ENCODE data around the gene AGTR1. TPM values are rescaled to one million over a fixed set of nuclear protein-coding genes. Genes with fewer than 3 reads are reported as not detected.
"Not testable (repeated sequence)": the region's sequence is repeated elsewhere in the genome, so short reads cannot be mapped to it uniquely, and the experiment has no call there.

AGTR1 gene
- total RNA-seq, 4 donors from 2014 or later, result 17.1 to 38.5 (median 29.7) TPM

- H3K9me3 ChIP-seq, result peaks cover 0 to 9% (median 0%) of the 10 kb centered on the region in 4 donors
- TF ChIP-seq EP300 (IDR thresholded peaks at IDR 0.05) (no peak), POLR2A (IDR thresholded peaks at IDR 0.05) (no peak)
- TF ChIP-seq, protein P1, sequence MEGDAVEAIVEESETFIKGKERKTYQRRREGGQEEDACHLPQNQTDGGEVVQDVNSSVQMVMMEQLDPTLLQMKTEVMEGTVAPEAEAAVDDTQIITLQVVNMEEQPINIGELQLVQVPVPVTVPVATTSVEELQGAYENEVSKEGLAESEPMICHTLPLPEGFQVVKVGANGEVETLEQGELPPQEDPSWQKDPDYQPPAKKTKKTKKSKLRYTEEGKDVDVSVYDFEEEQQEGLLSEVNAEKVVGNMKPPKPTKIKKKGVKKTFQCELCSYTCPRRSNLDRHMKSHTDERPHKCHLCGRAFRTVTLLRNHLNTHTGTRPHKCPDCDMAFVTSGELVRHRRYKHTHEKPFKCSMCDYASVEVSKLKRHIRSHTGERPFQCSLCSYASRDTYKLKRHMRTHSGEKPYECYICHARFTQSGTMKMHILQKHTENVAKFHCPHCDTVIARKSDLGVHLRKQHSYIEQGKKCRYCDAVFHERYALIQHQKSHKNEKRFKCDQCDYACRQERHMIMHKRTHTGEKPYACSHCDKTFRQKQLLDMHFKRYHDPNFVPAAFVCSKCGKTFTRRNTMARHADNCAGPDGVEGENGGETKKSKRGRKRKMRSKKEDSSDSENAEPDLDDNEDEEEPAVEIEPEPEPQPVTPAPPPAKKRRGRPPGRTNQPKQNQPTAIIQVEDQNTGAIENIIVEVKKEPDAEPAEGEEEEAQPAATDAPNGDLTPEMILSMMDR (IDR thresholded peaks at IDR 0.05), result no peak
- no peak overlapping the region for H3K4me3 ChIP-seq
- H3K27me3 ChIP-seq, result no peaks in the 10 kb centered on the region
- no peaks in the 10 kb centered on the region for H3K4me1 ChIP-seq
- H3K27ac ChIP-seq, result no peak overlapping the region
- WGBS, 2 donors, result 86 to 94% methylated on average over 1 of the region's 1 CpG
- no peaks in the 10 kb centered on the region for H3K36me3 ChIP-seq
- DNase-seq (ENCODE audit: low spot score in 2 of 2), result no peak
Measured at GRCh38 chr3:148763986-148764935, 66.6 kb downstream of the AGTR1 start.

- Histone ChIP-seq H3K27ac (no peak overlapping the region), H3K36me3 (no peaks in the 10 kb centered on the region), H3K9me3 (peaks cover 0 to 17% (median 0%) of the 10 kb centered on the region in 4 donors), H3K4me1 (no peaks in the 10 kb centered on the region), H3K4me3 (no peak overlapping the region), H3K27me3 (no peaks in the 10 kb centered on the region)
- no peak for DNase-seq (ENCODE audit: low spot score in 2 of 2)
- TF ChIP-seq EP300 (IDR thresholded peaks at IDR 0.05) (no peak), POLR2A (IDR thresholded peaks at IDR 0.05) (no peak)
- TF ChIP-seq, protein P1 (IDR thresholded peaks at IDR 0.05), result no peak
- 38 to 43% methylated on average over 2 of the region's 2 CpGs for WGBS, 2 donors
Measured at GRCh38 chr3:148772361-148772760, 74.7 kb downstream of the AGTR1 start.

- TF ChIP-seq, protein P1 (IDR thresholded peaks at IDR 0.05), result no peak
- TF ChIP-seq POLR2A (IDR thresholded peaks at IDR 0.05) (no peak), EP300 (IDR thresholded peaks at IDR 0.05) (no peak)
- Histone ChIP-seq H3K27me3 (no peaks in the 10 kb centered on the region), H3K4me3 (no peak overlapping the region)
Measured at GRCh38 chr3:148772835-148773234, 75.1 kb downstream of the AGTR1 start.

DNA sequence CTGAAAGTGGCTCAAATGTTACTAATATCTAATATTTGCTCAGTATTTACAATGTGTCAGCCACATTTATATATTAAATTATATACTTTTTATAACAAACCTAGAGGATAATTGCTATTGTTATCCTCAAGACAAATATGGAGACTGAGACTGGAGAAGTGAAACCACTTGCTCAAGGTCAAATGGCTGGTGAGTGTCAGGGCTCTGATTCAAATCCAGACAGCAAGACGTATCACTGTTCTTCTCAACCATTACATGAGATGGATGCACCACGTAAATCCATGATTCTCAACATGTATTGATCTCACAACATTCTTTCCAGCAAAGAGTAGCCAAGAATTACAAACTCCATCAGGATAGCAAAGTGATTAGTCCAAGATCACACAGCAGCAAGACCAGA is 76.1 kb downstream of the AGTR1 start:
- no peak overlapping the region for H3K4me3 ChIP-seq
- DNase-seq (ENCODE audit: low spot score in 2 of 2), result no peak
- WGBS, 2 donors, result 78 to 79% methylated on average over 2 of the region's 2 CpGs
- no peaks in the 10 kb centered on the region for H3K36me3 ChIP-seq
- no peaks in the 10 kb centered on the region for H3K27me3 ChIP-seq
- H3K27ac ChIP-seq, result no peak overlapping the region
- H3K4me1 ChIP-seq, result no peaks in the 10 kb centered on the region
- no peak for TF ChIP-seq EP300 (IDR thresholded peaks at IDR 0.05)
- TF ChIP-seq, protein P1 (IDR thresholded peaks at IDR 0.05), result no peak
- TF ChIP-seq POLR2A (IDR thresholded peaks at IDR 0.05), result no peak
- H3K9me3 ChIP-seq, result peaks cover 0 to 8% (median 0%) of the 10 kb centered on the region in 4 donors

More at GRCh38 chr3:148772835-148773234, 75.1 kb downstream of the AGTR1 start:
- DNase-seq (ENCODE audit: low spot score in 2 of 2), result no peak
- Histone ChIP-seq H3K27ac (no peak overlapping the region), H3K9me3 (peaks cover 0 to 16% (median 0%) of the 10 kb centered on the region in 4 donors), H3K4me1 (no peaks in the 10 kb centered on the region), H3K36me3 (no peaks in the 10 kb centered on the region)

- no peaks in the 10 kb centered on the region for H3K4me1 ChIP-seq
- WGBS, 2 donors, result 96 to 98% methylated on average over 3 of the region's 3 CpGs
- TF ChIP-seq POLR2A (IDR thresholded peaks at IDR 0.05) (no peak), EP300 (IDR thresholded peaks at IDR 0.05) (no peak)
- TF ChIP-seq, protein P1 (IDR thresholded peaks at IDR 0.05), result no peak
- no peak overlapping the region for H3K4me3 ChIP-seq
- DNase-seq (ENCODE audit: low spot score in 2 of 2), result no peak
- H3K27ac ChIP-seq, result no peak overlapping the region
- H3K9me3 ChIP-seq, result no peaks in the 10 kb centered on the region
- no peaks in the 10 kb centered on the region for H3K27me3 ChIP-seq
- H3K36me3 ChIP-seq, result no peaks in the 10 kb centered on the region
Measured at GRCh38 chr3:148778926-148779325, 81.2 kb downstream of the AGTR1 start.

DNA sequence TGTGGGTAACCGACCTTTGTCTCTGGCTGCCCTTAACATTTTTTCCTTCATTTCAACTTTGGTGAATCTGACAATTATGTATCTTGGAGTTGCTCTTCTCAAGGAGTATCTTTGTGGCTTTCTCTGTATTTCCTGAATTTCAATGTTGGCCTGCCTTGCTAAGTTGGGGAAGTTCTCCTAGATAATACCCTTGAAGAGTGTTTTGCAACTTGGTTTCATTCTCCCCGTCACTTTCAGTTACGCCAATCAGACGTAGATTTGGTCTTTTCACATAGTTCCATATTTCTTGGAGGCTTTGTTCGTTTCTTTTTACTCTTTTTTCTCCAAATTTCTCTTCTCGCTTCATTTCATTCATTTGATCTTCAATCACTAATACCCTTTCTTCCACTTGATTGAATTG is 87.3 kb downstream of the AGTR1 start:
- WGBS, 2 donors, result 74 to 77% methylated on average over 6 of the region's 6 CpGs
- not testable (repeated sequence) for DNase-seq (ENCODE audit: low spot score in 2 of 2)

DNA sequence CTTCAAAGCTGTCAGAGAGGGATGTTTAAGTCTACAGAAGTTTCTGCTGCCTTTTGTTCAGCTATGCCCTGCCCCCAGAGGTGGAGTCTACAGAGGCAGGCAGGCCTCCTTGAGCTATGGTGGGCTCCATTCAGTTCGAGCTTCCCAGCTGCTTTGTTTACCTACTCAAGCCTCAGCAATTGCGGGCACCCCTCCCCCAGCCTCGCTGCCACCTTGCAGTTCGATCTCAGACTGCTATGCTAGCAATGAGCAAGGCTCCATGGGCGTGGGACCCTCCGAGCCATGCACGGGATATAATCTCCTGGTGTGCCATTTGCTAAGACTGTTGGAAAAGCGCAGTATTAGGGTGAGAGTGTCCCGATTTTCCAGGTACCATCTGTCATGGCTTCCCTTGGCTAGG is 88.5 kb downstream of the AGTR1 start:
- peaks cover 0 to 17% (median 12%) of the 10 kb centered on the region in 4 donors for H3K4me1 ChIP-seq
- not testable (repeated sequence) for H3K27ac ChIP-seq; H3K4me3 ChIP-seq; DNase-seq (ENCODE audit: low spot score in 2 of 2); H3K9me3 ChIP-seq; H3K27me3 ChIP-seq; H3K36me3 ChIP-seq
- 95 to 96% methylated on average over 9 of the region's 9 CpGs for WGBS, 2 donors

More for the DNA sequence above, 87.3 kb downstream of the AGTR1 start:
- not testable (repeated sequence) for H3K9me3 ChIP-seq, H3K27ac ChIP-seq, H3K27me3 ChIP-seq, H3K4me3 ChIP-seq, H3K36me3 ChIP-seq
- H3K4me1 ChIP-seq, result peaks cover 0 to 12% (median 6%) of the 10 kb centered on the region in 4 donors
